Measurements from ENCODE around the gene CPNE9. TPM values are rescaled to one million over a fixed set of nuclear protein-coding genes. Genes with fewer than 3 reads are reported as not detected.

The CPNE9 gene
- total RNA-seq, 1 experiment from 2014 or later: 0.07 TPM

- H3K9me3 ChIP-seq (ENCODE audit: low read length): no peaks in the 10 kb centered on the region
- H3K9me2 ChIP-seq (replicated peaks; ENCODE audit: low read length): no peaks in the 10 kb centered on the region
- TF ChIP-seq CTCF (conservative IDR thresholded peaks at IDR 0.05; ENCODE audit: low read depth, low read length) (no peak), EZH2 (IDR thresholded peaks at IDR 0.05; ENCODE audit: low read length, unreplicated experiment) (no peak), EZH2phosphoT487 (IDR thresholded peaks at IDR 0.05; ENCODE audit: borderline replicate concordance, low read length) (no peak)
- H4K20me1 ChIP-seq (ENCODE audit: low read length): no peaks in the 10 kb centered on the region
- H3K4me2 ChIP-seq (ENCODE audit: low read length): no peak overlapping the region
- DNase-seq (no peak), ATAC-seq (no peak)
- H2AFZ ChIP-seq (ENCODE audit: low read length): no peak overlapping the region
- no peak overlapping the region for H3K9ac ChIP-seq (ENCODE audit: low read length)
- intact Hi-C loops (cut with micrococcal nuclease): loop anchor here (10.0 kb wide), 1 partner anchor 64 kb away; no protein-coding TSS in a partner anchor
- no peaks in the 10 kb centered on the region for H3K4me1 ChIP-seq (ENCODE audit: insufficient read depth, low read length)
- H3K4me3 ChIP-seq (ENCODE audit: low read length): no peak overlapping the region
- 0 out of 2 replicates have a peak, but pooled peaks cover 3% of the 10 kb centered on the region for H3K36me3 ChIP-seq (ENCODE audit: low read depth, low read length)
- H3F3A ChIP-seq (ENCODE audit: low read length, unreplicated experiment): no peaks in the 10 kb centered on the region
- BruUV-seq (replicated peaks): no TSS peak
- no peak overlapping the region for H3K27ac ChIP-seq (ENCODE audit: low read length)
- no peaks in the 10 kb centered on the region for H3K27me3 ChIP-seq (ENCODE audit: low read length)
- POLR2A ChIA-PET (ENCODE audit: unreplicated experiment): no interaction called here
- CTCF ChIA-PET: no interaction called here
- no peaks in the 10 kb centered on the region for H3K79me2 ChIP-seq (ENCODE audit: low read length)
Measured at GRCh38 chr3:9779075-9779593, 75.5 kb downstream of the CPNE9 start.

Other genes starting within 250 kb of the CPNE9 start
- not detected in 2 replicates for gene LHFPL4, start 150.0 kb upstream of the CPNE9 start, total RNA-seq (2014; rRNA removed)
- 30.7 and 31.4 TPM in 2 replicates for gene MTMR14, start 54.3 kb upstream of the CPNE9 start, total RNA-seq (2014; rRNA removed)
- 27.0 and 29.8 TPM in 2 replicates for gene BRPF1, start 27.9 kb downstream of the CPNE9 start, total RNA-seq (2014; rRNA removed)
- gene OGG1, start 46.1 kb downstream of the CPNE9 start, total RNA-seq (2014; rRNA removed): 38.7 and 47.3 TPM in 2 replicates
- 36.6 and 53.2 TPM in 2 replicates for gene CAMK1, start 66.1 kb downstream of the CPNE9 start, total RNA-seq (2014; rRNA removed)
- gene TADA3, start 88.6 kb downstream of the CPNE9 start, total RNA-seq (2014; rRNA removed): 85.4 and 85.9 TPM in 2 replicates
- 131 and 223 TPM in 2 replicates for gene ARPC4, start 89.2 kb downstream of the CPNE9 start, total RNA-seq (2014; rRNA removed)
- gene TTLL3, start 106.4 kb downstream of the CPNE9 start, total RNA-seq (2014; rRNA removed): 8.4 and 11.6 TPM in 2 replicates
- 54.1 and 76.1 TPM in 2 replicates for gene RPUSD3, start 140.2 kb downstream of the CPNE9 start, total RNA-seq (2014; rRNA removed)
- gene CIDEC, start 176.4 kb downstream of the CPNE9 start, total RNA-seq (2014; rRNA removed): not detected in 2 replicates
- gene JAGN1, start 186.8 kb downstream of the CPNE9 start, total RNA-seq (2014; rRNA removed): 32.5 and 34.1 TPM in 2 replicates
- 4.0 and 4.7 TPM in 2 replicates for gene IL17RE, start 199.0 kb downstream of the CPNE9 start, total RNA-seq (2014; rRNA removed)
- 116 and 138 TPM in 2 replicates for gene IL17RC, start 213.3 kb downstream of the CPNE9 start, total RNA-seq (2014; rRNA removed)
- gene CRELD1, start 230.0 kb downstream of the CPNE9 start, total RNA-seq (2014; rRNA removed): 22.0 and 28.3 TPM in 2 replicates
- 4.4 and 5.0 TPM in 2 replicates for gene PRRT3, start 248.6 kb downstream of the CPNE9 start, total RNA-seq (2014; rRNA removed)